GM23248 (cell line): ENCODE measurements around the gene DCHS2. TPM values are rescaled to one million over a fixed set of nuclear protein-coding genes. Genes with fewer than 3 reads are reported as not detected.

ENCODE experiments used
- DNase-seq: peaks from one replicate; pipeline ENCODE4 v3.0.0-alpha.2; 2015
- H2AFZ ChIP-seq: fragments of 200-600 bp; sonication (generic); 2 replicates; pipeline ENCODE4 v1.6.1; 2016; ENCODE audit warnings: antibody characterized with exemption
- H3F3A ChIP-seq: fragments of 200-600 bp; sonication (generic); 2 replicates; pipeline ENCODE4 v1.6.1; 2016; ENCODE audit warnings: mild to moderate bottlenecking, antibody characterized with exemption, mixed run types; ENCODE audit not compliant: insufficient read depth
- H3K27ac ChIP-seq: fragments of 200-600 bp; sonication (generic); 2 replicates; pipeline ENCODE4 v1.5.1; 2016; ENCODE audit warnings: mild to moderate bottlenecking
- H3K27me3 ChIP-seq: fragments of 200-600 bp; sonication (generic); replicated peaks from 2 replicates; pipeline ENCODE4 v1.6.1; 2016; ENCODE audit warnings: mild to moderate bottlenecking; ENCODE audit not compliant: insufficient read depth
- H3K36me3 ChIP-seq: fragments of 200-600 bp; sonication (generic); 2 replicates; pipeline ENCODE4 v1.6.1; 2016; ENCODE audit warnings: low read depth, mild to moderate bottlenecking
- H3K4me1 ChIP-seq: fragments of 200-600 bp; sonication (generic); 2 replicates; pipeline ENCODE4 v1.6.1; 2016; ENCODE audit warnings: mild to moderate bottlenecking; ENCODE audit not compliant: insufficient read depth
- H3K4me2 ChIP-seq: fragments of 200-600 bp; sonication (generic); one replicate; pipeline ENCODE4 v1.6.1; 2016; ENCODE audit warnings: mild to moderate bottlenecking; ENCODE audit not compliant: unreplicated experiment
- H3K4me3 ChIP-seq: fragments of 200-600 bp; sonication (generic); 2 replicates; pipeline ENCODE4 v1.5.1; 2016; ENCODE audit warnings: mild to moderate bottlenecking
- H3K79me2 ChIP-seq: fragments of 200-600 bp; sonication (generic); 2 replicates; pipeline ENCODE4 v1.6.1; 2016; ENCODE audit warnings: mild to moderate bottlenecking; ENCODE audit not compliant: insufficient read depth
- H3K9ac ChIP-seq: fragments of 200-600 bp; sonication (generic); 2 replicates; pipeline ENCODE4 v1.6.1; 2016; ENCODE audit warnings: mild to moderate bottlenecking
- H3K9me2 ChIP-seq: fragments of 200-600 bp; sonication (generic); 2 replicates; pipeline ENCODE4 v1.6.1; 2016; ENCODE audit warnings: mixed run types, mild to moderate bottlenecking, moderate library complexity; ENCODE audit not compliant: insufficient read depth
- H3K9me3 ChIP-seq: fragments of 200-600 bp; sonication (generic); one replicate; pipeline ENCODE4 v1.6.1; 2017; ENCODE audit warnings: low read depth
- H4K20me1 ChIP-seq: fragments of 200-600 bp; sonication (generic); 2 replicates; pipeline ENCODE4 v1.6.0; 2016; ENCODE audit not compliant: insufficient read depth
- EZH2 ChIP-seq: fragments of 200-600 bp; sonication (generic); IDR thresholded peaks from 2 replicates; pipeline ENCODE4 v1.6.1; 2018; ENCODE audit warnings: antibody characterized with exemption, mild to moderate bottlenecking; ENCODE audit not compliant: insufficient read depth, poor library complexity, severe bottlenecking
- EZH2phosphoT487 ChIP-seq: fragments of 200-600 bp; sonication (generic); IDR thresholded peaks from 2 replicates; pipeline ENCODE4 v1.6.1; 2018; ENCODE audit warnings: antibody characterized with exemption, moderate library complexity, mild to moderate bottlenecking, low read depth; ENCODE audit not compliant: insufficient read depth
- WGBS, 2 experiments: methylation state at CpG; one replicate each; pipeline ENCODE4 v1.1.6; 2015 to 2017; ENCODE audit warnings: low lambda C conversion rate in 2 of 2, low coverage in 1 of 2; ENCODE audit errors: missing lambda C conversion rate in 2 of 2; 5-methylcytosine and 5-hydroxymethylcytosine counted together
- in situ Hi-C: fragments of 300-500 bp; cut with MboI; formaldehyde crosslinking; loops from 2 replicates; pipeline ENCODE4 v1.15.0; 2020
- polyA plus RNA-seq: library from polyadenylated mRNA; unstranded; fragments of >200 nt; fragmentation: Nextera tagmentation; extraction: Ambion mirVana; gene quantifications from 2 replicates; pipeline ENCODE4 v1.2.1, GENCODE V29; 2016
- total RNA-seq: library from RNA; depleted of rRNA; stranded (reverse); fragments of >200 nt; shearing (Covaris generic); gene quantifications from 2 replicates; pipeline ENCODE4 v1.2.3, GENCODE V29; 2014

Gene DCHS2
- total and polyA plus RNA-seq, 2 experiments from 2014 or later, result not detected

- no peaks in the 10 kb centered on the region for H3K9me3 ChIP-seq
- H3K4me2 ChIP-seq, result no peak overlapping the region
- WGBS, 2 experiments, result 25 to 45% methylated on average over 1 of the region's 1 CpG
- H3K9ac ChIP-seq, result no peak overlapping the region
- peaks cover 18% of the 10 kb centered on the region; the same call in 1 of the 2 replicates for H3K27me3 ChIP-seq
- H3K27ac ChIP-seq, result no peak overlapping the region
- no peaks in the 10 kb centered on the region for H4K20me1 ChIP-seq
- H3K36me3 ChIP-seq, result no peaks in the 10 kb centered on the region
- DNase-seq, result no peak
- H3F3A ChIP-seq, result no peaks in the 10 kb centered on the region
- H3K4me3 ChIP-seq, result no peak overlapping the region
- TF ChIP-seq EZH2 (no peak), EZH2phosphoT487 (no peak)
- no peaks in the 10 kb centered on the region for H3K79me2 ChIP-seq
- no peaks in the 10 kb centered on the region for H3K4me1 ChIP-seq
- H3K9me2 ChIP-seq, result no peaks in the 10 kb centered on the region
- no peak overlapping the region for H2AFZ ChIP-seq
- in situ Hi-C loops, result no loop called here
Observed at GRCh38 chr4:154475820-154476219, 15.8 kb downstream of the DCHS2 start.

DNA sequence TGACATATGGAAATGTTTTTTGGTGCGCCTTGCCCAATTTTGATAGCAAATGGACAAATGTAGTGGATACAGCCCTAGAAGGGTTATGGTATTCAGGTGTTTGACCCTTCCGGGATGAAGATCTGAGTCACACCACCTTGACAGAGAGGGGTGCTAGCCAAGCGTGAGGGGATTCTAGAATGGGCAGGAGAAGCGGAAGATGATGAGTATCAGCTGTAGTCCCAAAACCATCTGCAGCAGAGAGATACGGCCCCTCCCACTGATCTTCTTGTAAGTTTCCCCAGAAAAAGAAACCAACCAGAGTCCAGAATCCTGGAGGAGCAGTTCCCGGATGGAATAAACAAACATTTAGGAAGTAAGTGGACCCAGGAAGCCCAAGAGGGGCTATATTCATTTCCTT is 18.1 kb downstream of the DCHS2 start:
- Histone ChIP-seq H3K36me3 (no peaks in the 10 kb centered on the region), H3K4me2 (no peak overlapping the region), H3K4me1 (no peaks in the 10 kb centered on the region), H4K20me1 (no peaks in the 10 kb centered on the region), H3K9ac (no peak overlapping the region), H3F3A (no peaks in the 10 kb centered on the region), H3K79me2 (no peaks in the 10 kb centered on the region), H3K9me3 (no peaks in the 10 kb centered on the region), H3K27me3 (peaks cover 10% of the 10 kb centered on the region; the same call in 1 of the 2 replicates), H3K27ac (no peak overlapping the region), H2AFZ (no peak overlapping the region), H3K9me2 (no peaks in the 10 kb centered on the region), H3K4me3 (no peak overlapping the region)
- 48 to 53% methylated on average over 6 of the region's 6 CpGs for WGBS, 2 experiments
- in situ Hi-C loops, result no loop called here
- no peak for DNase-seq
- TF ChIP-seq EZH2 (no peak), EZH2phosphoT487 (no peak)

- no peaks in the 10 kb centered on the region for H4K20me1 ChIP-seq
- H3K9me3 ChIP-seq, result no peaks in the 10 kb centered on the region
- in situ Hi-C loops, result no loop called here
- H3K36me3 ChIP-seq, result no peaks in the 10 kb centered on the region
- H2AFZ ChIP-seq, result no peak overlapping the region
- 21 to 33% methylated on average over 1 of the region's 1 CpG for WGBS, 2 experiments
- H3K4me1 ChIP-seq, result no peaks in the 10 kb centered on the region
- no peaks in the 10 kb centered on the region for H3K79me2 ChIP-seq
- H3K9me2 ChIP-seq, result no peaks in the 10 kb centered on the region
- H3K9ac ChIP-seq, result no peak overlapping the region
- no peak for DNase-seq
- no peaks in the 10 kb centered on the region for H3F3A ChIP-seq
- H3K4me2 ChIP-seq, result no peak overlapping the region
- H3K4me3 ChIP-seq, result no peak overlapping the region
- no peak overlapping the region for H3K27ac ChIP-seq
- 0 out of 2 replicates have a peak, but pooled peaks cover 7% of the 10 kb centered on the region for H3K27me3 ChIP-seq
- TF ChIP-seq EZH2phosphoT487 (no peak), EZH2 (no peak)
Observed at GRCh38 chr4:154472858-154473257, 18.7 kb downstream of the DCHS2 start.

GRCh38 chr4:154471526-154472331 is 19.9 kb downstream of the DCHS2 start:
- Histone ChIP-seq H3K4me1 (no peaks in the 10 kb centered on the region), H3K79me2 (no peaks in the 10 kb centered on the region), H3K4me2 (no peak overlapping the region), H2AFZ (no peak overlapping the region), H3K9ac (no peak overlapping the region), H3K9me3 (no peaks in the 10 kb centered on the region), H3K36me3 (no peaks in the 10 kb centered on the region), H4K20me1 (no peaks in the 10 kb centered on the region), H3K4me3 (no peak overlapping the region), H3K9me2 (no peaks in the 10 kb centered on the region), H3F3A (no peaks in the 10 kb centered on the region), H3K27ac (no peak overlapping the region), H3K27me3 (0 out of 2 replicates have a peak, but pooled peaks cover 7% of the 10 kb centered on the region)
- no peak for DNase-seq
- TF ChIP-seq EZH2 (no peak), EZH2phosphoT487 (no peak)
- in situ Hi-C loops, result no loop called here
- WGBS, 2 experiments, result 1 to 5% methylated on average over 4 of the region's 4 CpGs
